Fibroblast of skin of scalp (primary cell): ENCODE results near the gene RBM27.
"Not testable (repeated sequence)": the region's sequence is repeated elsewhere in the genome, so short reads cannot be mapped to it uniquely, and the experiment has no call there.

ENCODE experiments used
- DNase-seq: peaks from one replicate; pipeline ENCODE4 v3.0.0-alpha.2; 2013

Gene RBM27

GRCh38 chr5:146206257-146206656 lies 2.9 kb downstream of the RBM27 start:
- no peak for DNase-seq

GRCh38 chr5:146208916-146209522 lies 5.6 kb downstream of the RBM27 start:
- no peak for DNase-seq

- DNase-seq: no peak
These were observed 6.3 kb downstream of the RBM27 start for GRCh38 chr5:146209714-146210113.

- DNase-seq: not testable (repeated sequence)
These were observed 7.4 kb downstream of the RBM27 start for GRCh38 chr5:146210810-146211209.

GRCh38 chr5:146213210-146213826 lies 9.9 kb downstream of the RBM27 start:
- DNase-seq: no peak

GRCh38 chr5:146214881-146215280 lies 11.5 kb downstream of the RBM27 start:
- not testable (repeated sequence) for DNase-seq

- DNase-seq: no peak
These were observed 14.8 kb downstream of the RBM27 start for GRCh38 chr5:146218168-146218567.

GRCh38 chr5:146219243-146219642 lies 15.8 kb downstream of the RBM27 start:
- DNase-seq: no peak

- no peak for DNase-seq
These were observed 17.8 kb downstream of the RBM27 start for GRCh38 chr5:146221234-146221633.

- DNase-seq: no peak
These were observed 18.6 kb downstream of the RBM27 start for GRCh38 chr5:146222005-146222404.

GRCh38 chr5:146223179-146223578 lies 19.8 kb downstream of the RBM27 start:
- DNase-seq: no peak

GRCh38 chr5:146229222-146229621 lies 25.8 kb downstream of the RBM27 start:
- DNase-seq: no peak

- DNase-seq: no peak
These were observed 28.8 kb downstream of the RBM27 start for GRCh38 chr5:146232223-146232622.

- DNase-seq: no peak
These were observed 30.0 kb downstream of the RBM27 start for GRCh38 chr5:146233441-146233840.

GRCh38 chr5:146238973-146239372 lies 35.6 kb downstream of the RBM27 start:
- DNase-seq: no peak

- peak; percentile 58 for DNase-seq
These were observed 37.5 kb downstream of the RBM27 start for GRCh38 chr5:146240951-146241350.

- no peak for DNase-seq
These were observed 39.8 kb downstream of the RBM27 start for GRCh38 chr5:146243247-146243646.

- no peak for DNase-seq
These were observed 45.2 kb downstream of the RBM27 start for GRCh38 chr5:146248561-146248960.

GRCh38 chr5:146249801-146250200 lies 46.4 kb downstream of the RBM27 start:
- no peak for DNase-seq
